ENCODE results near the gene SAMD4B.

GRCh38 chr19:39319892-39320248 is 22.4 kb upstream of the SAMD4B start:
- no peak for TF ChIP-seq CTCF (IDR thresholded peaks at IDR 0.05)
- no peak for TF ChIP-seq ZFX (IDR thresholded peaks at IDR 0.05; ENCODE audit: borderline replicate concordance)
